Measurements from ENCODE around the gene HLCS.

Gene HLCS

DNA sequence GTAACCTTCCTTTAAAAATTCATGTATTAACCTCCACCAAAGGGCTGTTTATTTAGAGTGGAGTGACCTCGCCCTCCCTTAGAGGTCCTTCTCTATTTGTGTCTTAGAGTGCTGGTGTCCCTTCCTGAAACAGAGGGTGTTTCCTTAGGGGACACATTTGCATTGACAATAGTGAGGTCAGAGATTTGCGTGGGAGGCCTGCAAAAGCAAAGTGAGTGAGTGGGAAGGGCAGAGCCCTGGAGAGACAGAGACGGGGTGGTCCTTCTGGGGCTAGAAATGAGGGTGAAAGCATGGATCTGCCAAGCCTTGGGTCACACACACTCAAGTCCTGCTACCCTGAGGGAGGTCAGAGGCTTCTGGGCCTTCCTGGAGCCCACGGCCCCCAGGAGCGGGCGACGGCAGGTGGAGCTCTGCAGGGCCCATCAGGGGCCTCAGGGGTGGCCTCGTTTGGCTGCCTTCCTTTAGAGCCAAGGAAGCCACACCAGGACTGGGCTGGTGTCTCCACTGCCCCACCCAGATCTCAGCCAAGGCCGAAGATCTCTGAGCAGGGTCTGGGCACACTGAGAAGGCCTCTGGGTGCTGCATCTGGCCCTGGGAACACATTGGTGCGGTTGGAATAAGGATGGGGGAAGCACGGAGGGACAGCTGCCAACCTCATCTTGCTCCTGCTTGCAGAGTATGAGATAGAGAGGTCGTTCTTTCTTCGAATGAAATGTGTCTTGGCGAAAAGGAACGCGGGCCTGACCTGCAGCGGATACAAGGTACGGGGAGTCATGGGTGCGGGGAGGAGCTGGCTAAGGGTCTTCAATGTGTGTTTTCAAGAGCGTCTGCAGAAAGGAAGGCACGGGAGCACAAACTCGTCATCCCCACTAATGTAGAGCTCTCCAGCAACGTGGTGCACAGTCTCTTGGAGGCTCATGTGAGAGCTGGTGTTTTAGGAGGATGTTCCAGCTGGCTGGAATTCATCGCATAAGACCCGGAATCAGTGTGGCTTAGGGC, 243.8 kb downstream of the HLCS start:
- H3K9ac ChIP-seq (ENCODE audit: low read length) = no peak overlapping the region
- no peaks in the 10 kb centered on the region for H3K27me3 ChIP-seq (ENCODE audit: control insufficient read depth, insufficient read depth, low read length)
- peaks cover 18% of the 10 kb centered on the region for H3K4me1 ChIP-seq (ENCODE audit: control insufficient read depth, insufficient read depth, low read length)
- H3K9me3 ChIP-seq (ENCODE audit: control insufficient read depth, low read length) = no peaks in the 10 kb centered on the region
- no peak overlapping the region for H3K4me3 ChIP-seq (ENCODE audit: low read length)
- no peaks in the 10 kb centered on the region for H3K36me3 ChIP-seq (ENCODE audit: control insufficient read depth, insufficient read depth, low read length)

DNA sequence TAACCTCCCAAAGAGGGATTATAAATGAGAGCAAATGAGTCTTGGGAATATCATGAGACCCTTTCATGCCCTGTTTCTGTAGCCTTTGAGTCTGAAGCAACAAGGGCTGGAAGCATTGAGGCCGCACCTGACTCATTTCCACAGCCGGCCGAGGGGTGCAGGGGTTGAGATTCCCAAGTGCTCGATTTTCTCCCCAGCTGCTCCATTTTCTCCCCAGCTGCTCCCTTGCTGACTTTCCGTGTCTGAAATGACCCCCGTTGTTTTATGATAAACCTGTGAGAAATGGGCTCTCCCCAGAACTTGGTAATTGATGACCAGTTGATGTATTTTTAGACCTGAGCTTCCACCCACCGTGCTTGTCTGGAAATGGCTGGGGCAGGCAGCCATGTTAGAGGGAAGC, 244.7 kb downstream of the HLCS start:
- H3K9ac ChIP-seq (ENCODE audit: low read length) = no peak overlapping the region
- H3K27me3 ChIP-seq (ENCODE audit: control insufficient read depth, insufficient read depth, low read length) = no peaks in the 10 kb centered on the region

DNA sequence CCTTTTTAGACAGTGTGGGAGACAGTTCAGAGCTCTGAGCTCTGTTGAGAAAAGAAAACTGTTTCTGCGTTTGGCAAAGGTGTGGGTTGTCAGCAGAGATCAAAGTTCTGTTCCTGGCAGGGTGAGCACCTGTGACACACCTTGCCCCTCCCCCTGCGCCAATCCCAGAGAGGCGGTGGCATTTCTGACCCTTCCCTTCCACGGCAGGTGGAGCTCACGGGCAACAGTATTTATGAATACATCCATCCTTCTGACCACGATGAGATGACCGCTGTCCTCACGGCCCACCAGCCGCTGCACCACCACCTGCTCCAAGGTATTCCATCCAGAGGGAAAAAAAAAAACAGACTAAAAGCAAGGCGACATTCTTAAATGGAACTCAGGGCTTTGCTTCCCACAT, 246.9 kb downstream of the HLCS start:
- no peaks in the 10 kb centered on the region for H3K36me3 ChIP-seq (ENCODE audit: control insufficient read depth, insufficient read depth, low read length)
- peaks cover 3% of the 10 kb centered on the region for H3K27me3 ChIP-seq (ENCODE audit: control insufficient read depth, insufficient read depth, low read length)
- H3K4me1 ChIP-seq (ENCODE audit: control insufficient read depth, insufficient read depth, low read length) = peaks cover 18% of the 10 kb centered on the region
- H3K9me3 ChIP-seq (ENCODE audit: control insufficient read depth, low read length) = no peaks in the 10 kb centered on the region
- H3K9ac ChIP-seq (ENCODE audit: low read length) = peak overlapping the region; percentile 67
- no peak overlapping the region for H3K4me3 ChIP-seq (ENCODE audit: low read length)

More for the DNA sequence above, 244.7 kb downstream of the HLCS start:
- Histone ChIP-seq H3K4me1 (ENCODE audit: control insufficient read depth, insufficient read depth, low read length) (peaks cover 18% of the 10 kb centered on the region), H3K9me3 (ENCODE audit: control insufficient read depth, low read length) (no peaks in the 10 kb centered on the region), H3K4me3 (ENCODE audit: low read length) (no peak overlapping the region), H3K36me3 (ENCODE audit: control insufficient read depth, insufficient read depth, low read length) (no peaks in the 10 kb centered on the region)

DNA sequence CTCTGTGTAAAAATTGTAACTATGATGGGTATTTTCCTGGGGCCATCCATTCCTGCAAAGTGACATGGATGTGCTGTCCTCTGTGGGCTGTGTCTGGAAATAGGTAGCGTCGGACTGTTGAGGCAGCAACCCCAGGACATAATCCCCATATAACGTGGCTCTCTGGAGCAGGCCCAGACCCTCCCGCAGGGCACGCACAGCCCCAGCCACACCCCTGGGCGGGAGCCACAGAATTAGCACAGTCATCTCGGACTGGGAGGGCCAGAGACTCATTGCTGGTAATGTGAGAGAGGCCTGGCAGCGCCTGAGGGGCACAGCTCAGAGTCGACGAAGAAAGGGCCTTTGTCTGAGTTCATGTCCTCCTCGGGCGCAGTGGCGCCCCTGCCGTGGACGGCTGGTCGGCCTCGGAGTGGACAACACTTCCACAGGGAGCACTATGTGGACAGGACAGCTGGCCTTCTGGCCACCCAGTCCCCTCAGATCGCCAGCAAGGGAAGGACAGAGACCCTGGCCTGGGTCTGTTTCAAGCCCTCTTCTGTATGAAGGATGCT, 247.4 kb downstream of the HLCS start:
- no peak overlapping the region for H3K4me3 ChIP-seq (ENCODE audit: low read length)
- H3K27me3 ChIP-seq (ENCODE audit: control insufficient read depth, insufficient read depth, low read length) = peaks cover 3% of the 10 kb centered on the region
- H3K36me3 ChIP-seq (ENCODE audit: control insufficient read depth, insufficient read depth, low read length) = no peaks in the 10 kb centered on the region
- peak overlapping the region; percentile 67 for H3K9ac ChIP-seq (ENCODE audit: low read length)
- peaks cover 18% of the 10 kb centered on the region for H3K4me1 ChIP-seq (ENCODE audit: control insufficient read depth, insufficient read depth, low read length)
- H3K9me3 ChIP-seq (ENCODE audit: control insufficient read depth, low read length) = no peaks in the 10 kb centered on the region

DNA sequence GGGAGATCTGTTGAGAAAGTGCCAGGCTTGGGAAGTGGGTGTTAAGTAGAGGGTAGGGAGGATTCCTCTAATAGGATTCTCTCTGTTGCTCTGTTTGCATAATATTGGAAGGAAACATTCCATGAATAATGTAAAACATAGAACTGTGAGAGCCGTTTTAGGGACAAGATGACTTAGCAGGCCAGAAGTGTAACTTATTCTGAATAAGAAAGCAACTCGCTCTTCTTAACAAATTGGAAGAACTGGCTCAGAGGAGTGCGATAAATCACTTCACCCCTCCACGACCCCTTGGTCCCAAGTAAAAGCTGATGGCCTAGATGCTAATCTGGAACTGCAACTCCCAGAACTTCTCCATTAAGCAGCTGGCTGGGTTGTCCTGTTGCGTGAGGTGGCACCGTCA, 248.5 kb downstream of the HLCS start:
- Histone ChIP-seq H3K9ac (ENCODE audit: low read length) (no peak overlapping the region), H3K4me3 (ENCODE audit: low read length) (no peak overlapping the region), H3K27me3 (ENCODE audit: control insufficient read depth, insufficient read depth, low read length) (peaks cover 3% of the 10 kb centered on the region), H3K9me3 (ENCODE audit: control insufficient read depth, low read length) (no peaks in the 10 kb centered on the region), H3K4me1 (ENCODE audit: control insufficient read depth, insufficient read depth, low read length) (peaks cover 18% of the 10 kb centered on the region), H3K36me3 (ENCODE audit: control insufficient read depth, insufficient read depth, low read length) (no peaks in the 10 kb centered on the region)

DNA sequence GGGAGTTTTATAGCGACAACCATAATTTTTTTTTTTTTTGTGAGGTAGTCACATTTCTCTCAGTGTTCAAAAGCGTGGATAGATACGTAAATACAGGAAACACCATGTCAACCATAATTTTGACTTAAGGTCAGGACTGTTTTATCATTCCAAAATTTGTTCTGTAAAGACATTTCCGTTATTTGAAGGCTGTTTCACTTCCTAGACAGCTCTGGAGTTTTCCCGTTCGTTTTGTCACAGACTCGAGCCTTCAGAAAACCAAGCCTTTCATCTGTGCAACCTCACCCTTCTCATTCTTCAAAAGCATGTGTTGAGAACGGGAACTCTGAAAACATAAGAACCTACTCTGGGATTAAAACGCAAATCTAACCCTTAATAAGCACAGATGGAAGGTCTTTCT, 249.6 kb downstream of the HLCS start:
- Histone ChIP-seq H3K9me3 (ENCODE audit: control insufficient read depth, low read length) (no peaks in the 10 kb centered on the region), H3K4me3 (ENCODE audit: low read length) (no peak overlapping the region), H3K9ac (ENCODE audit: low read length) (no peak overlapping the region), H3K27me3 (ENCODE audit: control insufficient read depth, insufficient read depth, low read length) (peaks cover 9% of the 10 kb centered on the region), H3K4me1 (ENCODE audit: control insufficient read depth, insufficient read depth, low read length) (peaks cover 18% of the 10 kb centered on the region), H3K36me3 (ENCODE audit: control insufficient read depth, insufficient read depth, low read length) (no peaks in the 10 kb centered on the region)

DNA sequence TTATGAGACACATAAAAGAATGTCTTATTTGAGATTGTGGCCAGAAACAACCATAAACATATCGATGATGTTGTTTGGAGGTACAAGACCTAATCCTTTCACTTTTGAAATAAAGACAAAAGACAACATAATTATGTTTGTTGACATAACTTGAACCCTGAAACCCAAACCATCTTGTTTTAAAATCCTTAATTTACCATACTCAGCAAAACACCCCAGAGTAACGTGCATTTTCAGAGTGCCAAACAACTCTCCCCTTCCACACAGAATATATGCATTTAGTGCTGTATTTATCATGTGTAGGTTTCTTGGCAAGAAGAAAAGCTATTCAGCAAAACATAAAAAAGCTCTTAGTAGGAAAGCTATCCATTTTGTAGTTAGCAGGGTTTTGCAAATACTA, 250.1 kb downstream of the HLCS start:
- no peaks in the 10 kb centered on the region for H3K36me3 ChIP-seq (ENCODE audit: control insufficient read depth, insufficient read depth, low read length)
- H3K4me1 ChIP-seq (ENCODE audit: control insufficient read depth, insufficient read depth, low read length) = peaks cover 18% of the 10 kb centered on the region
- H3K9me3 ChIP-seq (ENCODE audit: control insufficient read depth, low read length) = no peaks in the 10 kb centered on the region
- peaks cover 9% of the 10 kb centered on the region for H3K27me3 ChIP-seq (ENCODE audit: control insufficient read depth, insufficient read depth, low read length)
- H3K4me3 ChIP-seq (ENCODE audit: low read length) = no peak overlapping the region
- no peak overlapping the region for H3K9ac ChIP-seq (ENCODE audit: low read length)

DNA sequence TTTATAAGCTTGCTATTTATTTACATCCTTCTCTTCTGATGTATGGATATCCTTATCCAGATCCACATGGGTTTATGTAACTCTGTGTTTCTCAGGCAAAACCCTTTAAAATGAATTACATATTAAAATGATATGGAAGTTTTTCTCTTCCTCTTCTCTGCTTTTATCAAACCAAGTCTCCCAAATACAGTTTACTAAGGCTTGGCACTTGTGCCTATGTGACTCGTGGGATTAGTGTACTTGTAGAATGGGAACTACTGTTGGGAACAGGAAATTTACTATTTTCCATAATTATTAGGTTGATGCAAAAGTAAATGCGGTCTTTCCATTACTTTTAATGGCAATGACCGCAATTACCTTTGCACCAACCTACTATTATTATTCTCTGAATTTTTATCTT, 252.7 kb downstream of the HLCS start:
- H3K9ac ChIP-seq (ENCODE audit: low read length) = no peak overlapping the region
- no peak overlapping the region for H3K4me3 ChIP-seq (ENCODE audit: low read length)
- H3K4me1 ChIP-seq (ENCODE audit: control insufficient read depth, insufficient read depth, low read length) = peaks cover 14% of the 10 kb centered on the region
- peaks cover 30% of the 10 kb centered on the region for H3K27me3 ChIP-seq (ENCODE audit: control insufficient read depth, insufficient read depth, low read length)
- no peaks in the 10 kb centered on the region for H3K9me3 ChIP-seq (ENCODE audit: control insufficient read depth, low read length)
- no peaks in the 10 kb centered on the region for H3K36me3 ChIP-seq (ENCODE audit: control insufficient read depth, insufficient read depth, low read length)

DNA sequence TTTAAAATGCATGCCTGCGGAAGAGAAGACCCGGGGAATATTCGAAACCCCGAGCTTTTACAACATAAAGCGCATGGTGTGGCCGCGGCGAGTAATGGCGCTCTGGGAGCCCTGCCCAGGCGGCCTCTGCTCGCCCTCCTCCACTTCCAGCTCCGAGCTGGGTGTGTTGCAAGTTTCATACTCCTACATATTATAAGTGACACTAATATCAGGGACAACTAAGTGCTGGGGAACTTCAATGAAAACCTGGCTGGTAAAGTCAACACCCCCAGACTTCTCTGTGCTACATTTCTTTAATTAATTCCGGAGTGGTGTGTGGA, 255.8 kb downstream of the HLCS start:
- Histone ChIP-seq H3K9me3 (ENCODE audit: control insufficient read depth, low read length) (no peaks in the 10 kb centered on the region), H3K9ac (ENCODE audit: low read length) (no peak overlapping the region), H3K4me1 (ENCODE audit: control insufficient read depth, insufficient read depth, low read length) (peaks cover 17% of the 10 kb centered on the region), H3K36me3 (ENCODE audit: control insufficient read depth, insufficient read depth, low read length) (no peaks in the 10 kb centered on the region), H3K4me3 (ENCODE audit: low read length) (no peak overlapping the region), H3K27me3 (ENCODE audit: control insufficient read depth, insufficient read depth, low read length) (peaks cover 61% of the 10 kb centered on the region)

DNA sequence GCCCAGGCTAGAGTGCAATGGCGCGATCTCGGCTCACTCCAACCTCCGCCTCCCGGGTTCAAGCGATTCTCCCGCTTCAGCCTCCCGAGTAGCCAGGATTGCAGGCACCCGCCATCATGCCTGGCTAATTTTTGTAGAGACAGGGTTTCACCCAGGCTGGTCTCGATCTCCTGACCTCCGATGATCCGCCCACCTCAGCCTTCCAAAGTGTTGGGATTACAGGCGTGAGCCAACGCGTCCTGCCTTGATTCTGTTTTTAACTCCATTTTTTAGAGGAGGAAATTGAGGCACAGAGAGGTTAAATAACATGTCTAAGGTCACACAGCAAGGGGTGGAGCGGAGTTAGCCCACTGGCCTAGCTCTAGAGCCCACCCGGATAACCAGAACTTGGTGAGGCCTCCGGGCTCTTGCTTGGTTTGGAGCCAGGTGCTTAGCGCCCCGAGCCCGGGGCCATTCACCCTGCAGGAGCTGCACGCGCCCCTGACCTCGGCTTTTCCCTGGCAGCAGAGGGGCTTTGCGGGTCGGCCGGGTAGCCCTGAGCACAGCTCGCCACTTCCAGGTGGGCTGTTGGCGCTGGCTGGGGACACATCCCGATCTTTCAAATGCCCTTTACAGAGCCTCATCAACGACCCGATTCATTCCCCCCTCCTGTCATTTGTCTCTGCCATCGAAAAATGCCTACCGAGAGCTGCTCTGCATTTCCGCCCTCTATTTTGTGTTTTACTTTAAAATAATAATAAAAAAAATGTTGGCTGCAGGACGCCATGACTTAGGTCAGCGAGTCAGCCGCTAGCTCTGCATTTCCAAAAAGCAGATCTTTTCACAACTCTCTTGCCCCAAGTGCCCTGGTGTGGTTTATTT, 256.4 kb downstream of the HLCS start:
- Histone ChIP-seq H3K27me3 (ENCODE audit: control insufficient read depth, insufficient read depth, low read length) (peaks cover 67% of the 10 kb centered on the region), H3K4me3 (ENCODE audit: low read length) (no peak overlapping the region), H3K4me1 (ENCODE audit: control insufficient read depth, insufficient read depth, low read length) (peaks cover 17% of the 10 kb centered on the region)

DNA sequence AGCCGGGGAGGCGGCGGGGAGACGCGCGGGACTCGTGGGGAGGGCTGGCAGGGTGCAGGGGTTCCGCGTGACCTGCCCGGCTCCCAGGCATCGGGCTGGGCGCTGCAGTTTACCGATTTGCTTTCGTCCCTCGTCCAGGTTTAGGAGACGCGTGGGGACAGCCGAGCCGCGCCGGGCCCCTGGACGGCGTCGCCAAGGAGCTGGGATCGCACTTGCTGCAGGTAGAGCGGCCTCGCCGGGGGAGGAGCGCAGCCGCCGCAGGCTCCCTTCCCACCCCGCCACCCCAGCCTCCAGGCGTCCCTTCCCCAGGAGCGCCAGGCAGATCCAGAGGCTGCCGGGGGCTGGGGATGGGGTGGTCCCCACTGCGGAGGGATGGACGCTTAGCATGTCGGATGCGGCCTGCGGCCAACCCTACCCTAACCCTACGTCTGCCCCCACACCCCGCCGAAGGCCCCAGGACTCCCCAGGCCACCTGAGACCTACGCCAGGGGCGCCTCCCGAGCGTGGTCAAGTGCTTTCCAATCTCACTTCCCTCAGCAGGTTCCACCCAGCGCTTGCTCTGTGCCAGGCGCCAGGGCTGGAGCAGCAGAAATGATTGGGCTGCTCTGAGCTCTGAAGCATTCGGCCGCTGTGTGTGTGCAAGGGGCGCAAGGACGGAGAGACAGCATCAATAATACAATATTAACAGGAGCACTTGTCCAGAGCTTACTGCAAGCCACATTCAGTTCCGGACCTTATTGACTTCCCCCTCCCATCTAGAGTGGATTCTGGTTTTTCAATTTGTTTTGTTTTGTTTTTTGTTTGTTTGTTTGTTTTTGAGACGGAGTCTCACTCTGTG, 257.2 kb downstream of the HLCS start:
- peaks cover 72% of the 10 kb centered on the region for H3K27me3 ChIP-seq (ENCODE audit: control insufficient read depth, insufficient read depth, low read length)
- no peak overlapping the region for H3K4me3 ChIP-seq (ENCODE audit: low read length)
- H3K4me1 ChIP-seq (ENCODE audit: control insufficient read depth, insufficient read depth, low read length) = peaks cover 22% of the 10 kb centered on the region
- no peaks in the 10 kb centered on the region for H3K36me3 ChIP-seq (ENCODE audit: control insufficient read depth, insufficient read depth, low read length)
- H3K9ac ChIP-seq (ENCODE audit: low read length) = no peak overlapping the region
- H3K9me3 ChIP-seq (ENCODE audit: control insufficient read depth, low read length) = no peaks in the 10 kb centered on the region

More for the DNA sequence above, 256.4 kb downstream of the HLCS start:
- H3K9ac ChIP-seq (ENCODE audit: low read length) = no peak overlapping the region
- no peaks in the 10 kb centered on the region for H3K9me3 ChIP-seq (ENCODE audit: control insufficient read depth, low read length)
- no peaks in the 10 kb centered on the region for H3K36me3 ChIP-seq (ENCODE audit: control insufficient read depth, insufficient read depth, low read length)
